HG02938 (cell line): ENCODE results near the gene PTPN3.
"Not testable (repeated sequence)": the region's sequence is repeated elsewhere in the genome, so short reads cannot be mapped to it uniquely, and the experiment has no call there.

Experiments
- ATAC-seq: cut with Tn5 transposase; IDR thresholded peaks from one replicate; pipeline ENCODE4 v1.9.1; 2021; ENCODE audit warnings: mild to moderate bottlenecking, moderate library complexity; ENCODE audit not compliant: unreplicated experiment

The PTPN3 gene, protein sequence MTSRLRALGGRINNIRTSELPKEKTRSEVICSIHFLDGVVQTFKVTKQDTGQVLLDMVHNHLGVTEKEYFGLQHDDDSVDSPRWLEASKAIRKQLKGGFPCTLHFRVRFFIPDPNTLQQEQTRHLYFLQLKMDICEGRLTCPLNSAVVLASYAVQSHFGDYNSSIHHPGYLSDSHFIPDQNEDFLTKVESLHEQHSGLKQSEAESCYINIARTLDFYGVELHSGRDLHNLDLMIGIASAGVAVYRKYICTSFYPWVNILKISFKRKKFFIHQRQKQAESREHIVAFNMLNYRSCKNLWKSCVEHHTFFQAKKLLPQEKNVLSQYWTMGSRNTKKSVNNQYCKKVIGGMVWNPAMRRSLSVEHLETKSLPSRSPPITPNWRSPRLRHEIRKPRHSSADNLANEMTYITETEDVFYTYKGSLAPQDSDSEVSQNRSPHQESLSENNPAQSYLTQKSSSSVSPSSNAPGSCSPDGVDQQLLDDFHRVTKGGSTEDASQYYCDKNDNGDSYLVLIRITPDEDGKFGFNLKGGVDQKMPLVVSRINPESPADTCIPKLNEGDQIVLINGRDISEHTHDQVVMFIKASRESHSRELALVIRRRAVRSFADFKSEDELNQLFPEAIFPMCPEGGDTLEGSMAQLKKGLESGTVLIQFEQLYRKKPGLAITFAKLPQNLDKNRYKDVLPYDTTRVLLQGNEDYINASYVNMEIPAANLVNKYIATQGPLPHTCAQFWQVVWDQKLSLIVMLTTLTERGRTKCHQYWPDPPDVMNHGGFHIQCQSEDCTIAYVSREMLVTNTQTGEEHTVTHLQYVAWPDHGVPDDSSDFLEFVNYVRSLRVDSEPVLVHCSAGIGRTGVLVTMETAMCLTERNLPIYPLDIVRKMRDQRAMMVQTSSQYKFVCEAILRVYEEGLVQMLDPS

DNA sequence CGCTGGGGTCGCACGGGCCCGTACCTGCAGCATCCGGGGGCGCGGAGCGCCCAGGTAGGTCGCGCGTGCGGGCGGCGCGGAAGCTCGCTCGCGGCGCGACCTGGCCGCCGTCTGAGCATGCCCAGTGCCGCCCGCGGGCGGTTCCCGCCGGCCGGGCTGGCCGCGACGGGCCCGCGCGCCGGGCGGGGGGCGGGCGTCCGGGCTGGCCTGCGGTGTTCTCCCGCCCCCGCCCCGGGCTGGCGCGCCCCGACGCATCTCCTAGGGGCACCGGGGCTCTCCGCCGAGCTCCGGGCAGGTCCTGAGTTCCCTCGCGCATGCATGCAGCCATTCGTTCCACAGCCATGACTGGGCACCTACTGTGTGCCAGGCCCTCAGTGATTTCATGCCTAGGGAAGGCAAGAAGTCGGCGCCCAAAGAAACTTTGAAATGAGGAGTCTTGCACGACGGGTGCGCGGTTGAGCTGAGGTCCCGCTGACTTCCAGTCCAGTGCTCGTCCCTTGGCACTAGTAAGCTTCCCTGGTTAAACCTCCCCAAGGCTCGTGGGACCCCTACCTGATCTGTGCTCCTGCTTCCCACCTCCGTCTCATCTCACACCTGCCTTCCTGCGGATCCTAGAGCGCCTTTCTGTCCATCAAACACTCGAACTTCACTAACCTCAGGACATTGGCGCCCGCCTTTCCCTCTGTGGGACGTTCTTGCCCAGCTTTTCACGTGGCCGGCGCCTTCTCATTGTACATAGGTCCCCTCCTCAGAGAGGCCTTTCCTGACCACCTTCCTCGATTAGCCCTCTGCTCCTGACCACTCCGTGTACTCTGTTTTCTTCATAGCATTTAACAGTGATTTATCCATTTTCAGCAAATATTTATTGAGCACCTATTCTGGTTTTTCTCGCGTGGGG lies at the start of gene PTPN3:
Gene PTPN3, minus strand, starts transcription at position 113 of the 898 bp plus-strand sequence. CDS start 34,873 bp downstream, outside the sequence.
- ATAC-seq, result no peak

DNA sequence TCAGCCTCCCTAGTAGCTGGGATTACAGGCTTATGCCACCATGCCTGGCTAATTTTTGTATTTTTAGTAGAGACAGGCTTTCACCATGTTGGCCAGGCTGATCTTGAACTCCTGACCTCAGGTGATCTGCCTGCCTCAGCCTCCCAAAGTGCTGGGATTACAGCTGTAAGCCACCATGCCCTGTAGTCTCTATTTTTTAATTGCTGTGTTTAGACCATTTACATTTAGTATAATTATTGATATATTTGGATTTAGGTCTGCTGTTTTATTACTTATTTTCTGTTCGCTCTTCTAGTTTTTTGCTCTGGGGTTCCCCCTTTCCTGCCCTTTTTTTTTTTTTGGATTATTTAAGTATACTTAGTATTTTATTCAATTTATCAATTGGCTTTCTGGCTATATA lies 46.8 kb upstream of the PTPN3 start:
- not testable (repeated sequence) for ATAC-seq

DNA sequence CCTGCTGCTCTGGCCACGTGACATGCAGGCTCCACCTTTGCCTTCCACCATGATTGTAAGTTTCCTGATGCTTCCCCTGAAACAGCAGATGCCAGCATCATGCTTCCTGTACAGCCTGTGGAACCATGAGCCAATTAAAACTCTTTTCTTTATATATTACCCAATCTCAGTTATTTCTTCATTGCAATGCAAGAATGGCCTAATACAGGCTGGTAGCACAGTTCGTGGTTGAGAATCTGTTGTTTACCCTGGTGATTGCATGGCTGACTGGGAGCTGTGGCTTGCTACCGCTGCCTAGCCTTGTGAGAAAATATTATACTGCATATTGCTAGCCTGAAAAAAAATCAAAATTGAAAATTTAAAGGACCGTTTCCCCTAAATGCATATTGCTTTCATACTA lies 44.8 kb upstream of the PTPN3 start:
- ATAC-seq, result no peak

DNA sequence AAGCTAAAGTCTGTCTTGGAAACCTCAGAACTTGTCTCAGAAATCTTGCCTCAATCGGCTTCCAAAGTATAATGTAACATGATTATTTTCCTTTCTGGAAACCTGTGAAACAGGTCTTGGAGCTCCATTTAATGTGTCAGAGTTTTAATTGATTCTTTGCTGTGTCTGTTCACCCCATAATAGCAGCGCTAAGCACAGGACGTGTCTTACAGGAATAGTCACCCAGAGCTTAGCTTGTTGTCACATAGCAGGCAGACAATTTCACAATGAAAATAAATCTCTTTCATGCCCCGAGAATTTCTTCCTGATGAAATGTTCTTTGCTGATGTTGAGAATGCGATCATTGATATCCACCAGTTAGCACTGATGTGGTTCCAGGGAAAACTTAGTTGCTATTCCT lies 40.2 kb upstream of the PTPN3 start:
- no peak for ATAC-seq

DNA sequence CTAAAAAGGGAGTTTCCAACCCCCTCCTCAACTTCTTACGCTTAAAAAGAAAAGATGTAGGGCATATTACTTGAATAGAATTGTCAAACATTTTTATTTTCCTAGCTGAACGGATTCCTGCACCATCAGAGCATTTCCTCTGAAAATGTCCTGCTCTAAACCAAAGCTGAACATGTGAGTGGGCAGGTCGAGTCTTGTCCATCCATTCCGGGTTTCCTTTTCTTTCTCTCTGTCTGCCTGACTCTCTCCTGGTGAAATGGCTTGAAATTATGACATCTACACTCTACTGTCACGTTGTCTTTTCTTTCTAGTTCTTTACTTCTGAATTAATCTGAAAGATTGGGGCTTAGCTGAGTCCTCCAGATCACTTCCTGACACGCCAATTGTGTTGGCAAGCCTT lies 39.2 kb upstream of the PTPN3 start:
- ATAC-seq, result no peak

DNA sequence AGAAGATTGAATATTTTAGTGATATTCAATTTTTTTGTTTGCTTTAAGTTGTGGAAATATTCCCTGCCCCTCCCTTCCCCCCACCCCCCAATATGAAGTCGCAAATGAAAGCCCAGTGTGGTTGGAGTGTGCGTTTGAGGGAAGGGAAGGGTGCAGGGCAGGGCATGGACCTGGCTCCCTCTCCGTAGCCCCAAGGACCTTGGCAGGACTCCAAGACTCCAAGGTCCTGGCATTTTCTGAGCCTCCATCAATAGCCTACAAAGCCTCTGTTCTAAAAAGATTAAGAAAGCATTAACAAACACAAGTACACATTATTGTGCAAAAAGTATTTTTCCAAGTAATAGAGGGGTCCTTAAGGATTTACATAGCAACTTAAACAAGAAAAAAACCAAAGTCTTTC lies 38.8 kb upstream of the PTPN3 start:
- ATAC-seq, result no peak

DNA sequence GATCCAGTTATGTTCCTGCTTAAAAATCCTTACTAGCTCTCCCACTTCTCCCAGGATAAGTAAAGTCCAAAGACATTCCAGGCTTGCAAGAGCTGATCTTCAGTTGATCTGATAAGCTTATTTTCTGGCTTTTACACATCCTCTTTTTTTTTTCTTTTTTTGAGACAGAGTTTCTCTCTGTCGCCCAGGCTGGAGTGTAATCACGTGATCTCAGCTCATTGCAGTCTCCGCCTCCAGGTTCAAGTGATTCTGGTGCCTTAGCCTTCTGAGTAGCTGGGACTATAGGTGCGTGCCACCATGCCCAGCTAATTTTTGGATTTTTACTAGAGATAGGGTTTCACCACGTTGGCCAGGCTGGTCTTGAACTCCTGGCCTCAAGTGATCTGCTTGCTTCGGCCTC lies 37.3 kb upstream of the PTPN3 start:
- no peak for ATAC-seq

DNA sequence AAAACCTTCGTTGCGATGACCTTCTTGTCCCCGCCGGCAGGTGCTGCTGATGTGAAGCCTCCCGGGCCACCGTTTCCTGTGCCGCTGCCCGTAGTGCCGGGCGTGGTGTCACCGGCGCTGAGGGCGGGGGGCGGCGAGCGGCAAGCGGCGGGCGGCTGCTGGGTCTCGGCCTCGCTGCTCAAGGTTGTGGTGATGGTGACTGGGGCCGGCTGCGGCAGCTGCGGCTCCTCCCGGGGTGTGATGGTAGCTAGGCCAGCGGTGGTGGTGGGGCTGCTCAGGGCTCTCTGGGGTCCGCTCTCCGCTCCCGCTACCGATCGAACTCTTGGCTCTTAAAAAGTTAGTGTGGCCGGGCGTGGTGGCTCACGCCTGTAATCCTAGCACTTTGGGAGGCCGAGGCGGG lies 36.0 kb upstream of the PTPN3 start:
- ATAC-seq, result no peak

DNA sequence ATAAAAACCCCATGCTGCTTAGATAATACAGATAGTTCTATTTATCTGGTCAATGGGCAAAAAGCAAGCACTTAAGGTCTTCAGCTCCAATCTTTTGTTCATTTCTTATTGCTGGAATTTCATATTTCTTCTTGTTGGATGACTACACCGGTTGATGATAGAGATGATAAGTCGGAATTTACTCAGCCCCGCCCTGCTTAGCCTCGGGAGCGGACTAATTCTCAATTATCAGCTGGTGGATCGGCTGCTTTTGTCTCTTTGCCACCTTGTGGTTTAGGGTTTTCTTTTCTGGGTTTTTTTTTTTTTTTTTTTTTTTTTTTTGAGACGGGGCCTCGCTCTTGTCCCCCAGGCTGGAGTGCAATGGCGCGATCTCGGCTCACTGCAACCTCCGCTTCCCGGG lies 34.5 kb upstream of the PTPN3 start:
- not testable (repeated sequence) for ATAC-seq

DNA sequence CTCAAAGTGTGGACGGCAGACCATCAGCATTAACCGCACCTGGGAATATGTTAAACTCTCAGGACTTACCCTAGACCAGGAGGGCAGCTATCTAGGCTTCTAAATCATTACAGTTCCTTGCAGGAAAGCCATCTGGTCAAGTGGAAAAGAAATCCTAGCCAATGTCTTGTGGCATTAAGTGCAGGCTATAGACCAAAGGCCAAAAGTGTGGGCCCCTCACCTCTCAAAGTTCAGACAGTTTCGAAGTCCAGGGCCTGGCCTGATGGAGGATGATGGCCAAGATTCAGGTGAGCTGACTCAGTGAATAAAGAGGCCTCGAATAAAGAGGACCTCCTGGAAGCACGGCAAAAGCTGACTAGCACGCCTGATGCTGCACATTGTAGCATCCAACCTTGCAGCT lies 24.0 kb upstream of the PTPN3 start:
- no peak for ATAC-seq

DNA sequence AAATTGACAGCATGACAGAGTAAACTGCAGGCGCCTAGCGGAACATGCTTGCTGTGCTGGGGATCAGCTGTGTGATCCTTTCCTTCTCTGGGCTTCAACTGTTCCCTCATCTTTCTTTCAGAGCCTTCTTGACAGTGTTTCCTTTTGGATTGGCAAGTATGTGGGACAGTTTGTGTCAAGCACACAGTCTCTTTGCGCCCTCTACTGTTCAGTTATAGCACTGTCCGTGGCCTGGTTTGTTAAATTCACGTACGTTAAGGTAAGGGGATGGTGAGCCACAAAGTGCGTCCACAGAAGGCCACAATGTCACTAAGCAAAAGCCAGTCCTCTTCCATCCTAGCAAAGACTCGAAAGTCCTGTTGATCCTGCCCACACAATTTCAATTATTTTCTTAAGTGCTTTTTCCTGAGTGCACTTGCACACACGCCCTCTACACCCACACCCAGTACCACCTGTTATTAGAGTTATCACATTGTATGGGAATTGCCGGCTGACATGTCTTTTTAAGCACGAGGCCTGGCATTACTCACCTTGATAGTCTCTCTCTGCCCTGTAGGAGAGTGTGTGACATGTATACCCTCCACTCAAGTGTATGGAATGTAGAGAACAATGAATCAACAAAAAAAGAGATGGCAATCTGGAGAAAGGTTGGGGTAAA lies 22.5 kb upstream of the PTPN3 start:
- ATAC-seq, result peak; percentile 91

DNA sequence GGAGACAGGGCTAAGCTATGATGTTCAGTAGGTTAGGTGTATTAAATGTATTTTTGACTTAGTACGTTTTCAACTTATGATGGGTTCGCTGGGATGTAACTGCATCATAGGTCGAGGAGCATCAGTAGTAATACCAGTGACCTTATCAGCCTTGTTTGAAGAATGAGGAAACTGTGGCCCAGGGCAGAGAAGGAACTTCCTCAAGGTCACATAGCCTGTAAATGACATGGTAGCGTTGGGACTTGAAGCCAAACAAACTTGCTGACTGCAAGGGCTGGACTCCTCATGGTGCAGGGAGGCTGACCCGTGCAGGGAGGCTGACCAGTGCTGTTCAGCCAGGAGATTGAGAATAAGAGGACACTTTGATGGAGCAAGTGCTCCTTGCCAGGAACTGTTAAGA lies 21.3 kb upstream of the PTPN3 start:
- ATAC-seq, result no peak

DNA sequence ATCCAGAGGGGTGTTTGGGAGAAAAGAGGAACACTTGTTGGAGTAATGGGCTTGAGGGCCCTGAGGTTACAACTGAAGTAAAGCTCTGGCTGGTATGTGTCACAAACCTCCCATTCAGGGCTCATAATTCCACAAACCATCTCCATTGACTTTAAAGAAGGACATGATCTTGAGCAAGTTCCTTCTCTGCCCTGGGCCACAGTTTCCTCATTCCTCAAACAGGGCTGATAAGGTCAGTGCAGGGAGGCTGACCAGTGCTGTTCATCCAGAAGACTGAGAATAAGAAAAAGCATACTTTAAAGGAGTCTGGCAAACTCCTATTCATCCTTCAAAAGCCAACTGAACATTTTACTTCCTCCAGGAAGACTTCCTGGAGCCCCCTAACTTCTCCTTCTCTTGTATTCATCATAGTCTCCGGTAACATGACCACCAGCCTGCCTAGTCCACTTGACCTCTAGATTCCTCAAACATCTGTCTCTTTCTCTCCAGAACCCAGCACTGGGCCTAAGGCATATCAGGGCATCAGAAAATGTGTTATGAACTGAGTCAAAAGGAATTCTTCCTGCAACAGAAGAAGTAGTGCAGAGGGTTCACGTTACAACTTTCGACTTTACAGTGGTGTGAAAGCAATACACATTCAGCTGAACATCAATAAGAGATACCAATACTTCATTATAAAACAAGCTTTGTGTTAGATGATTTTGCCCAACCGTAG lies 20.7 kb upstream of the PTPN3 start:
- ATAC-seq, result no peak

DNA sequence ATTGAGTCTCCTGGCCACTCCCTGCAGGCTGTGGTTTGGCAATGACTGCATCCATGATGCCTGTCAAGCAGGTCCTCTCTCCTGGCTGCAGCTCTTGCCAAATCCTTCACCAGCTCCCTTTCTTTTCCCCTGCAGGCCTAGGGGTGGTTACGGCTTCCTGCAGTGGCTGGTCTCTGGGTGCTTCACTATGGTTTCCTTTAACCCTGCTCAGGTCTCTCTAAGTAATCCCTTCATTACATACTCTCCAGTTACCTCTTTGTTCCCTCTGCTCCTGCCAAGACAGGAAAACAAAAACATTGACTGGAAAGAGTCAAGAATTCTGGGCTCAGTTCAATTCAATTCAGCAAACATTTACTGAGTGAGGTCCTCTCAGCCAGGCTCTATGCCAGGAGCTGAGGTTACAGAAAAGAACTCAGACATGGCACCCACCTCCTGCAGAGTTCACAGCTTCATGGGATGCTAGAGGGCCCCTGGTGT lies 19.8 kb upstream of the PTPN3 start:
- no peak for ATAC-seq

DNA sequence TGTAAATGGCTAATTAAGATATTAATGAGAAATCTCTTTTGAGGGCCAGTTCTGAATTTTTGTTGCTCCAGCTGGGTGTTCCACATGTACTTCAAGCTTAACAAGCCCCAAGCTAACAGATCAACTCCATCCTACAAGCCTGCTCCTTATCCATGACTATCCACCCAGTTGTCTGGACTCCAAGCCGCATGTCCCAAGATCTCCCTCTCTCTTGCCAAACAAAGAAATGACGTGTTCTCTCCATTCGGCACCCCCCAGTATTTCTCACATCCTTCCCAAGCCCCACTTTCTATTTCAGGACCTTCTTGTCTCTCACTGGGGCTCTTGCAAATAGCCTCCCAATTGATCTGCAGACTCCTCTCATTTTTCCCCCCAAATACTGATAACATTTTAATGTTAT lies 15.8 kb upstream of the PTPN3 start:
- ATAC-seq, result no peak

DNA sequence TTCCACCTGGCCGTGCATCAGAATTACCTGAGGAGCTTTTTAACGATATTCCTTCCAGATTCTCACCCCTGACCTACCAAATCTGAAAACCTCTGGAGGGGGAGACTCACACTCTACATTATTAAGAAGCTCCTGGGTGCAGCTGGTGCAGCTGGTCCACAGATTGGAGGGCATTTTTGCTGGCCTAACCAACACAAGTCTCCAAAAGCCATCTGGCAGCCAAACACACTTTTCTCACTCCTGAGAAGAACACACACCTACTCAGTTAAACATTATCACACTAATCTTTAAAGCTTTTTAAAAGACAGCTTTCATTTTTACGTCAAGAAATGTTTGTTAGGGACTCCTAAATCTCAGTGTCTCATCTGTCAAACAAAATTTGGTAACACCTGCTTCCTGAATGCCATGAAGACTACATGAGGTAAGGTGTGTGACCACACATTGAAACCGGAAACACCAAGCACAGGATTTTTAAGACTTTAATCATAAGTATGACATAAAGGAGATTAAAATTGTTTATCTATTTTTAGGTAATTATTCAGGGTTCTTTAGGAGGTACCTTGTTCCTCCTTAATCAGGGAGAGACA lies 14.2 kb upstream of the PTPN3 start:
- no peak for ATAC-seq

DNA sequence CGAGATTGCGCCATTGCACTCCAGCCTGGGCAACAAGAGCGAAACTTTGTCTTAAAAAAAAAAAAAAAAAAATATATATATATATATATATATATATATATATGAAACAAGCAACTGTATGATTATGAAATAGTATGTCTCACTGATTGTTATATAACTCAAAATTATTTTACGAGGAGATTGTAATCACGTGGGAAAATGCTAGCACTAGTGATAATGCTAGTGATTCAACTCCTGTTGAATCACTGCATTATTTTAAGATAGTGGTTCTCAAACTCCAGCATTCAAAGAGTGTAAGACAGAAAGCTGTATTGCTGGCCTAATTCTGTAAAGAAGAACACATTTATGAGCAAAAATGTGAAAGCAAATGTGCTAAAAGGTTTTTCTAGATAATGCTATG lies 12.4 kb upstream of the PTPN3 start:
- ATAC-seq, result no peak

DNA sequence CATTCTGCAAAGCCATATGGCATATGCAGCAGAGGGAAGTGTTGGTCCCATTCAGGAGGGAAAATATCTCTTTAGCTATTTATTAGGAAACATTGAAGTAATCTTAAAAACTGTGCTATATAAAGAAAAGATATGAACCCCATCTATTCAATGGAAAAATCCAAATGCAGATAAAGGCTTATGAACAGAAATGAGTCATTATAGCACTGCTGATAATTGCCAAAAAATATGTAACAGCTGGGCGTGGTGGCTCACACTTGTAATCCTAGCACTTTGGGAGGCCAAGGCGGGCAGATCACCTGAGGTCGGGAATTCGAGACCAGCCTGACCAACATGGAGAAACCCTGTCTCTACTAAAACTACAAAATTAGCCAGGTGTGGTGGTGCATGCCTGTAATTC lies 11.9 kb upstream of the PTPN3 start:
- ATAC-seq, result not testable (repeated sequence)

DNA sequence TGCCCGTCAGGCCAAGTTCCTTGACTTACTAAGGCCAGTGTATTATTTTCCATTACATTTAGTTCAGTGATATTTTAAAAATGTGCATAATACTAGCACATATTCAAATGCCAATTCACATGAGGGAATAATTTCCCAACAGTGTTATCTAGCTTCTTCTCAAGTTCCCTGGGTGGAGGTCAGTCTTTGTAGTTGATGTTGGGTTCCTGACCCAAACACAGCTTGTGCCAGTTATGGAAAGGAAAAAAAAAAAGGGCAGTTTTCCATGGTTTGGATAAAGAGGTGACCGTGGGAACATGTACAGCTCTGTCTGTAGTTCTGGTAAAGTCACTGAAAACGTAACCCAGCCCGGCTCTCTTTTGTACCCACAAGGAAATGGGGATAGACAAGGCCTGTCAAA lies 11.5 kb upstream of the PTPN3 start:
- no peak for ATAC-seq
